ENCODE results near the gene GALNT14.

GALNT14 gene

GRCh38 chr2:31011587-31011986 lies 126.7 kb downstream of the GALNT14 start:
- no peak for DNase-seq (ENCODE audit: low read depth in 2 of 2)

- DNase-seq (ENCODE audit: low read depth in 2 of 2): no peak
Measured at GRCh38 chr2:31008561-31009114, 129.6 kb downstream of the GALNT14 start.

- no peak for DNase-seq (ENCODE audit: low read depth in 2 of 2)
Measured at GRCh38 chr2:31004257-31004656, 134.0 kb downstream of the GALNT14 start.

DNA sequence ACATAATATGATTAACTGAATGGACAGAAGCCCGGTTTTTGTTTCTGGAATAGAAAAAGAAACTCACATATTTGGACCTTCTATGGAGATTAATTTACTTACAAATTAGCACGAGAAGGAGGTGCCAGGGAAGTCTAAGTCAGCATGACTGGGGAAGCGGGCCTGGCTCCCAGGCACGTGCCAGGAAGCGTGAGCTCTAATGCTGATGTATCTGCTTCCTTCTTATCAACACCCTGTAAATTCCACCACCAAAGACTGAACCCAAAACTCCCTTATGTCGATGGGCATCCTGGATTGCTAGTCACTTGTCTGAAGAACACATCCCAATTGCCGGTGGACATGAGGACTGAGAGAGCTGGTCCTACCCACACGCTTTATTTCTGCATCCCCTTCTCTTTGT lies 134.5 kb downstream of the GALNT14 start:
- DNase-seq (ENCODE audit: low read depth in 2 of 2): no peak

- no peak for DNase-seq (ENCODE audit: low read depth in 2 of 2)
Measured at GRCh38 chr2:31002537-31003150, 135.6 kb downstream of the GALNT14 start.

- no peak for DNase-seq (ENCODE audit: low read depth in 2 of 2)
Measured at GRCh38 chr2:31000970-31001369, 137.3 kb downstream of the GALNT14 start.

- no peak for DNase-seq (ENCODE audit: low read depth in 2 of 2)
Measured at GRCh38 chr2:30998672-30999071, 139.6 kb downstream of the GALNT14 start.

- DNase-seq (ENCODE audit: low read depth in 2 of 2): no peak
Measured at GRCh38 chr2:30997979-30998378, 140.3 kb downstream of the GALNT14 start.

GRCh38 chr2:30994227-30995056 lies 143.8 kb downstream of the GALNT14 start:
- no peak for DNase-seq (ENCODE audit: low read depth in 2 of 2)

GRCh38 chr2:30992781-30993180 lies 145.5 kb downstream of the GALNT14 start:
- no peak for DNase-seq (ENCODE audit: low read depth in 2 of 2)

GRCh38 chr2:30990671-30991070 lies 147.6 kb downstream of the GALNT14 start:
- DNase-seq (ENCODE audit: low read depth in 2 of 2): no peak

GRCh38 chr2:30990176-30990575 lies 148.1 kb downstream of the GALNT14 start:
- DNase-seq (ENCODE audit: low read depth in 2 of 2): no peak

- DNase-seq (ENCODE audit: low read depth in 2 of 2): no peak
Measured at GRCh38 chr2:30989746-30990145, 148.5 kb downstream of the GALNT14 start.

GRCh38 chr2:30987566-30987965 lies 150.7 kb downstream of the GALNT14 start:
- DNase-seq (ENCODE audit: low read depth in 2 of 2): no peak

DNA sequence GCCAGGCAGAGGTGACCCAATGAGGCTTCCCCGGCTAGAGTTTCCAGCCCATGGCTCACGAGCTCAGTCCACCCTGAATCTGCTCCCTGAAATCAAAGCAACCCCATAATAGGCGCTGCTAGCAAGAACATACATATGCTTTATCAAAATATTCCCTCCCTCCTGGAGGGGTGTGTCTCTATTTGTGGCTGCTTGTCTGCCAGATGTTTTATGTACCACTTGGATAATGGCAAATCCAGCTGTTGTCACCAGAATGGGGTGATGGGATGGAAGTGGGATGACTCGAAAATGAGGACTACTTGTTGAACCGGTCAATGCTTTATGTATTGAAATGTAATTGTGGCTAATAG lies 152.0 kb downstream of the GALNT14 start:
- no peak for DNase-seq (ENCODE audit: low read depth in 2 of 2)

DNA sequence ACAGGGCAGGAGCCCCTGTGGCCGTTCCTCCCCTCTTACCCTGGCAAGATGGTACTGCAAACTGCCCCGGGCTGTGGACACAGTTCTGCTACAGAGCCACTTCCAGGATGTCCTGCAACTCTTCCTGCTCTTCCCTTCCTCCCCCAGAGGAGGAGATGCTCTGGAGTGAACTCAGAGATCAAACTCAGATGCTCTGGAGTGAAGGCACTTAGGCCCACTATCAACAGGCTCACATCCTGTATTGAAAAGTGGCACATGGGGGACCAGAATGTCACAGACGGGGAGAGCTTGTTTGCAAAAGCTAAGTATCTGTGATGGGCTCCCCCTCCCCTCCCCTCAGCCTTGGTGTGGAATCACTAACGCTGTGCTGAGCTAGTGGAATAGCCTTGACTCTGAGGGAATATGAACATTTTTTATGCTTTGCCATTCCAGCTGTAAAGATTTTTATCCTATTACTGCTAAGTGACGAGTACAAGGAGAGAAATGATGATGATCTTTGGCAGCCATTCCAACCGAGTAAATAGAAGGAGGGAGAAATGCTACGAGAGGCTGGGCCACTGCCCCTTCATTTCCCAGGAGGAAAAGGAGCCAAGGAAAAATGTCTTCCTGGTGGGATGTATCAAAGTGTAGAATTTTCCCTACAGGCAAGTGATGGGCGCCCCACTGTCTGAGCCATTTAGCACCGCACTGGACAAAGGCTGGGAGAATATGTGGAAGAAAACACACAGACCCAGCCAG lies 152.6 kb downstream of the GALNT14 start:
- DNase-seq (ENCODE audit: low read depth in 2 of 2): no peak

DNA sequence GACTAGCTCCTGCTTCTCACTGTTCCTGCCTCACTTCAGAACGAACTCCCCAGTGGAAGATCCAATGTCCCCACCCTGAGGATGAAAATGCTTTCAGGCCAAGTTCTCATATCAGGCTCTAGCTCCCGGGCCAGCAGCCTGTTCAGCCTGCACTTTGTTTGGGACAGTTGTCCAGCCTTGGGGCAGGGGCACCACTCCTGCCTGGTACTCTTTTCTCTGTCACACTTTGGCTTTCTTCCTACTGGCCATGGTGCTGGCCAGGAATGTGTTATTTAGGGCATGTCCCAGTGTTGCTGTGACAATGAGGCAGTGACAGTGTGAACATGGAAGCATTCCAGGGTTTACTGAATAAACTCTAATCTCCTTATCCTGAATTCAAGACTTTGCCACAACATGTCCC lies 154.1 kb downstream of the GALNT14 start:
- DNase-seq (ENCODE audit: low read depth in 2 of 2): no peak

DNA sequence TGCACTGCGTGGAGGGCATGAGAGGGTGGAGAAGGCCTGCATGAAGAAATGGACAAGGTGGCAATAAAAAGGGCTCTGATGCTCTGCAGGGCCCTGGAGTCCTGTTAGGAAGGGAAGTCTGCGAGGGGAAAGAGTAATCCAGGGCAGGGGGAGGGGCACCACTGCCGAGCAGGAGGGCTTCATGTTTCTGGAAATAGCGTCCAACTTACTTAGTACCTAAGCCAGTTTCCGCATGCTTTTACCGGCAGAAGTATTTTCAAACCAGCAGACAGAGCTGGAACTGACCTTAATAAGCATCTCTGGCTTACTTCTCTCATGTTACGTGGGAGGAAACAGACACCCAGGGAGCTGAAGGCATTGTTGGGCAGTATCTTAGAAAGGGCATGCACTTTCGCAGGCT lies 156.7 kb downstream of the GALNT14 start:
- no peak for DNase-seq (ENCODE audit: low read depth in 2 of 2)

DNA sequence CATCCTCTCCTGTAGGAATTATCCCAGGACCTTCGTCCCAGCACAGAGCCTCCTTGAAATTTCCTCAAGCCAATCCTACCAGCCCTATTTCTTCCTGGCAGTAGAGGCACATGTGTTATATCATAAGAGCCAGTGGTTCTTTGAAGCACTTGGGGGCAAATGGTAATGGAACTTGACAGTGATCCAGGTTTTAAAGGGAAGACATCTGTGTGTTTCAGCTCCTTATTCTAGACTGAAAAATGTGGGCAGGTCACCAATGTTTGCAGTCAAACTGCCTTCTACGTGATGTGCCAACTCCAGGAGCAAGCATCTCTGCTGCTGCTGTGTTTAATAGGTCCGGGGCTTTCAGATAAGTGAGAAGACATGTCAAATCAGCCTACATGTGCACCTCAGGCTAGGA lies 157.1 kb downstream of the GALNT14 start:
- no peak for DNase-seq (ENCODE audit: low read depth in 2 of 2)

DNA sequence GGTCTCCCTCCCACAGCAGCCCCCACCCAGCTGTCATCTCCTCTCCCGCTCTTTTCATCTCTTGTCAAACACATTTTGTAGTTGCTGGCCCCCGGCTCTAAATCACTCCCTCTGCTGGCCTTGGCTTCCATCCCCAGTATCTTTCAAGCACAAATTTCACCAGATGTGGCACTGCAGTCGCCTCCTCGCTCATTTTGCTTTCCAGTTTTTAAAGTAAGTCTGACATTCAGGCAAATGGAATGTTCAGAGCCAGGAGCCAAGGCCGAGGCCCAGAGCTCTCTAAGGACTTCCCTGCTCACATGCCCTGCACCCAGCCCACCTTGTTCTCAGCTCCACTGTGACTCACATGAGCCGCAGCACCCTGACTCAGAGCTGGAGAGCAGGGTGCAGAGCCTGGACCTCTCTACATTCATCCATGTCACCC lies 158.4 kb downstream of the GALNT14 start:
- DNase-seq (ENCODE audit: low read depth in 2 of 2): no peak

DNA sequence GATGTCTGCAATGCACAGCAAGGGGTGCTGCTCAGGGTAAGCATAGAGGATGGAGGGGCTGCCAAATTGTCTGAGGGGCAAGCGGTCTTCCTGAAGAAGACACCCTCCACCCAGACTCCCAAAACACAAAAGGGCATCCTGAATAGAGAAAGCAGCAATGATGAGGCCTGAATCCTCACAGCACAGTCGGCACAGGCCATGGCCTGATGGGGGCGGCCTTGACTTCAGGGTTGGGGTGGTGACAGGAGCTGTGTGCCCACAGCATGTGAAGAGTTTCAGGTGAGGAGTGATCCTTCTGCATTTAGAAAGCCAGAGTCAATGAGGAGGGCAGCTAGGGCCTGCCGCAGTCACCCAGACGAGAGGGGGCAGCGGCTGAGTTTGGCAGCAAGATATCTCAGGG lies 159.4 kb downstream of the GALNT14 start:
- DNase-seq (ENCODE audit: low read depth in 2 of 2): no peak

GRCh38 chr2:30978044-30978443 lies 160.2 kb downstream of the GALNT14 start:
- DNase-seq (ENCODE audit: low read depth in 2 of 2): no peak

- no peak for DNase-seq (ENCODE audit: low read depth in 2 of 2)
Measured at GRCh38 chr2:30975156-30975555, 163.1 kb downstream of the GALNT14 start.

Data from activated CD4-positive, alpha-beta T cell treated with anti-CD3 and anti-CD28 coated beads for 24 hours (primary cell).